K562 (cell line): ENCODE results near the gene MFSD11. TPM values are rescaled to one million over a fixed set of nuclear protein-coding genes. Genes with fewer than 3 reads are reported as not detected.

Experiments
- ATF7 ChIP-seq: fragments of 450-650 bp; IDR thresholded peaks from 2 replicates; pipeline ENCODE4 v1.7.1; 2014; ENCODE audit warnings: mild to moderate bottlenecking, moderate library complexity
- BHLHE40 ChIP-seq: IDR thresholded peaks from 2 replicates; pipeline ENCODE4 v1.6.1; 2011; ENCODE audit warnings: low read length, improper control_type of control experiment
- BMI1 ChIP-seq: fragments of 150-350 bp; IDR thresholded peaks from 2 replicates; pipeline ENCODE4 v1.6.1; 2014; ENCODE audit warnings: low read length
- CC2D1A ChIP-seq: fragments of 450-650 bp; IDR thresholded peaks from 2 replicates; pipeline ENCODE4 v1.6.1; 2017; ENCODE audit warnings: mild to moderate bottlenecking
- EGR1 ChIP-seq: fragments of 450-650 bp; conservative IDR thresholded peaks from 2 replicates; pipeline ENCODE4 v1.6.1; 2017; ENCODE audit warnings: mild to moderate bottlenecking
- FOXM1 ChIP-seq, 2 experiments: fragments of 450-650 bp in 1 of 2; sonication (generic) in 1 of 2; formaldehyde crosslinking in 1 of 2; IDR thresholded peaks; 2 replicates each; pipeline versions ENCODE4 v1.6.1 to v1.9.0; 2017 to 2022; ENCODE audit warnings: low read depth in 2 of 2, mild to moderate bottlenecking in 2 of 2, missing genetic modification reagents in 1 of 2, moderate library complexity in 1 of 2
- FOXP4 ChIP-seq: sonication (generic); formaldehyde crosslinking; IDR thresholded peaks from 2 replicates; pipeline ENCODE4 v1.8.0; 2022; ENCODE audit warnings: mild to moderate bottlenecking, missing genetic modification reagents, borderline replicate concordance
- GATAD2B ChIP-seq: fragments of 450-650 bp; IDR thresholded peaks from 2 replicates; pipeline ENCODE4 v1.6.1; 2017; ENCODE audit warnings: mild to moderate bottlenecking, borderline replicate concordance
- HNRNPL ChIP-seq: fragments of 200-400 bp; formaldehyde crosslinking; IDR thresholded peaks from 2 replicates; pipeline ENCODE4 v1.6.1; 2017; ENCODE audit warnings: low read depth, mild to moderate bottlenecking, low read length
- LARP7 ChIP-seq: fragments of 450-650 bp; IDR thresholded peaks from 2 replicates; pipeline ENCODE4 v1.6.1; 2016
- MAFK ChIP-seq: IDR thresholded peaks from 2 replicates; pipeline ENCODE4 v1.6.1; 2011; ENCODE audit warnings: low read length, improper control_type of control experiment
- MAZ ChIP-seq, 2 experiments: fragments of 450-650 bp in 1 of 2; sonication (generic) in 1 of 2; formaldehyde crosslinking; IDR thresholded peaks in 1 of 2; conservative IDR thresholded peaks in 1 of 2; 2 replicates each; pipeline versions ENCODE4 v1.4.0 to v1.5.0; 2020; ENCODE audit warnings: mild to moderate bottlenecking in 1 of 2, missing genetic modification reagents in 1 of 2
- PATZ1 ChIP-seq: fragments of 250-450 bp; sonication (Bioruptor Pico); IDR thresholded peaks from 2 replicates; pipeline ENCODE4 v1.5.0; 2020; ENCODE audit warnings: mild to moderate bottlenecking, borderline replicate concordance
- PHTF2 ChIP-seq: fragments of 250-450 bp; sonication (Bioruptor Pico); IDR thresholded peaks from 2 replicates; pipeline ENCODE4 v1.5.0; 2021; ENCODE audit warnings: mild to moderate bottlenecking
- RAD51 ChIP-seq: fragments of 450-650 bp; IDR thresholded peaks from 2 replicates; pipeline ENCODE4 v1.7.1; 2016; ENCODE audit warnings: low read depth, mild to moderate bottlenecking, borderline replicate concordance
- RBFOX2 ChIP-seq: fragments of 200-400 bp; formaldehyde crosslinking; IDR thresholded peaks from 2 replicates; pipeline ENCODE4 v1.6.1; 2017; ENCODE audit warnings: low read depth, mild to moderate bottlenecking, low read length, moderate library complexity
- SETDB1 ChIP-seq: IDR thresholded peaks from one replicate; pipeline ENCODE4 v1.6.1; 2012; ENCODE audit warnings: low read length, control low read depth, inconsistent platforms
- ZBED1 ChIP-seq: IDR thresholded peaks from 2 replicates; pipeline ENCODE4 v1.6.1; 2014
- ZBTB8A ChIP-seq: fragments of 450-650 bp; IDR thresholded peaks from 2 replicates; pipeline ENCODE4 v1.6.1; 2018; ENCODE audit warnings: mild to moderate bottlenecking, moderate library complexity; ENCODE audit not compliant: partially characterized antibody
- ZNF217 ChIP-seq: sonication (generic); formaldehyde crosslinking; IDR thresholded peaks from 2 replicates; pipeline ENCODE4 v1.8.0; 2022; ENCODE audit warnings: mild to moderate bottlenecking, missing genetic modification reagents
- ZNF431 ChIP-seq: sonication (generic); formaldehyde crosslinking; IDR thresholded peaks from 2 replicates; pipeline ENCODE4 v1.8.0; 2022; ENCODE audit warnings: mild to moderate bottlenecking, missing genetic modification reagents
- ZNF449 ChIP-seq: fragments of 250-450 bp; sonication (Bioruptor Pico); IDR thresholded peaks from 2 replicates; pipeline ENCODE4 v1.8.0; 2022; ENCODE audit warnings: moderate library complexity, mild to moderate bottlenecking, inconsistent platforms
- ZNF699 ChIP-seq: fragments of 250-450 bp; sonication (Bioruptor Pico); IDR thresholded peaks from 2 replicates; pipeline ENCODE4 v1.8.0; 2021; ENCODE audit warnings: mild to moderate bottlenecking, moderate library complexity; ENCODE audit not compliant: insufficient replicate concordance
- ZNF75A ChIP-seq: fragments of 450-650 bp; formaldehyde crosslinking; IDR thresholded peaks from 2 replicates; pipeline ENCODE4 v1.4.0; 2020; ENCODE audit warnings: mild to moderate bottlenecking
- ZNF77 ChIP-seq: fragments of 250-450 bp; sonication (Bioruptor Pico); IDR thresholded peaks from 2 replicates; pipeline ENCODE4 v1.5.0; 2020
- polyA plus RNA-seq, 8 experiments: library from polyadenylated mRNA; depleted of rRNA in 4 of 8; stranded (reverse) in 5 of 8; unstranded in 3 of 8; fragments of >200 nt; fragmentation: Nextera tagmentation in 2 of 8; fragmentation: Illumina TruSeq in 1 of 8; extraction: Ambion mirVana in 2 of 8; extraction: Trizol in 1 of 8; gene quantifications; 2 replicates each; pipeline versions ENCODE4 v1.2.1 to v1.2.3, GENCODE V29; 2011 to 2014; ENCODE audit warnings: inconsistent platforms in 1 of 8, missing spikeins in 1 of 8
- total RNA-seq, 7 experiments: library from RNA; depleted of rRNA in 6 of 7; stranded (reverse); fragments of >200 nt in 6 of 7; fragmentation: Illumina TruSeq in 2 of 7; extraction: Trizol in 2 of 7; gene quantifications; 2 replicates each; pipeline versions ENCODE4 v1.2.1 to v1.2.3, GENCODE V29; 2011 to 2021; ENCODE audit warnings: low replicate concordance in 1 of 7

Gene MFSD11
- total and polyA plus RNA-seq, 9 of the 15 experiments (the other 6 are each of a cell fraction or from before 2014, with no cell fraction given) = 14.4 to 24.5 (median 19.9) TPM

GRCh38 chr17:76737676-76738467, at the start of gene MFSD11 (continued):
- TF ChIP-seq ZNF449 (CRISPR knock-in tag) = 0 out of 2 replicates have a peak, but pooled peaks have one; percentile 22
- peak; percentile 91 to 98 for TF ChIP-seq MAZ (CRISPR knock-in tag; conservative IDR thresholded peaks at IDR 0.05 in 1 of 2, IDR thresholded peaks at IDR 0.05 in 1 of 2)
- no peak for TF ChIP-seq ZBED1
- TF ChIP-seq GATAD2B = no peak; the same call in 1 of the 2 replicates
- no peak for TF ChIP-seq CC2D1A
- TF ChIP-seq RAD51 = peak; percentile 83
- TF ChIP-seq MAFK = no peak
- TF ChIP-seq SETDB1 = no peak
- TF ChIP-seq HNRNPL = no peak
- peak; percentile 56 for TF ChIP-seq ATF7
- no peak for TF ChIP-seq ZNF75A
- TF ChIP-seq BHLHE40 = peak; percentile 95
- TF ChIP-seq BMI1 = no peak
- TF ChIP-seq ZNF217 (CRISPR knock-in tag) = no peak
- no peak for TF ChIP-seq ZNF699 (CRISPR knock-in tag)
- no peak for TF ChIP-seq ZNF77 (CRISPR knock-in tag)
- TF ChIP-seq PHTF2 (CRISPR knock-in tag) = no peak
- TF ChIP-seq FOXM1 (IDR thresholded peaks at IDR 0.05; ENCODE audit: low read depth) = no peak
- TF ChIP-seq FOXM1 (CRISPR knock-in tag; IDR thresholded peaks at IDR 0.05; ENCODE audit: low read depth) = no peak
- TF ChIP-seq PATZ1 (CRISPR knock-in tag) = no peak
- no peak; the same call in 1 of the 2 replicates for TF ChIP-seq RBFOX2
- no peak for TF ChIP-seq ZBTB8A
- no peak for TF ChIP-seq FOXP4 (CRISPR knock-in tag)
- peak; percentile 80; the same call in 1 of the 2 replicates for TF ChIP-seq LARP7
- TF ChIP-seq EGR1 = no peak
- TF ChIP-seq ZNF431 (CRISPR knock-in tag) = no peak
